H1 (cell line): ENCODE results near the gene GRIK4. TPM values are rescaled to one million over a fixed set of nuclear protein-coding genes. Genes with fewer than 3 reads are reported as not detected.

Experiments used
- CTCF ChIA-PET: fragments of 300-600 bp; sonication (Branson Sonifier 250); formaldehyde crosslinking; loops from one replicate; lab custom pipeline; 2021; ENCODE audit not compliant: partially characterized antibody; lab: Charles Lee
- POLR2A ChIA-PET: fragments of 300-600 bp; sonication (Branson Sonifier 250); formaldehyde crosslinking; loops from one replicate; lab custom pipeline; 2021; ENCODE audit warnings: inconsistent platforms; ENCODE audit not compliant: partially characterized antibody; lab: Charles Lee
- DNase-seq, 2 experiments: peaks; one replicate each; pipeline versions ENCODE4 v3.0.0 to v3.0.0-alpha.2; 2010 to 2022; ENCODE audit warnings: low spot score in 2 of 2, low read depth in 1 of 2, mixed read lengths in 1 of 2
- FAIRE-seq: peaks from 2 replicates; lab custom pipeline; 2011; peaks lifted over from hg19 to GRCh38; lab: Jason Lieb, UNC
- H2AFZ ChIP-seq: 2 replicates; pipeline ENCODE4 v1.8.1; 2012; ENCODE audit warnings: low read length, inconsistent platforms
- H2AK5ac ChIP-seq: 2 replicates; pipeline ENCODE4 v1.6.1; 2013; ENCODE audit warnings: low read depth, low read length
- H2BK120ac ChIP-seq: replicated peaks from 2 replicates; pipeline ENCODE3; 2013; ENCODE audit warnings: low read depth, low read length, inconsistent platforms
- H2BK12ac ChIP-seq: 2 replicates; pipeline ENCODE4 v1.6.1; 2013; ENCODE audit warnings: low read depth, low read length
- H2BK15ac ChIP-seq: 2 replicates; pipeline ENCODE4 v1.6.1; 2013; ENCODE audit warnings: low read length
- H2BK20ac ChIP-seq: 2 replicates; pipeline ENCODE4 v1.6.1; 2013; ENCODE audit warnings: low read length
- H2BK5ac ChIP-seq: 2 replicates; pipeline ENCODE4 v1.6.1; 2013; ENCODE audit warnings: low read depth, low read length
- H3K14ac ChIP-seq: 2 replicates; pipeline ENCODE4 v1.6.1; 2013; ENCODE audit warnings: inconsistent platforms; ENCODE audit not compliant: insufficient read length
- H3K18ac ChIP-seq: 2 replicates; pipeline ENCODE4 v1.6.1; 2013; ENCODE audit warnings: low read length; ENCODE audit errors: extremely low read depth
- H3K23ac ChIP-seq: 2 replicates; pipeline ENCODE4 v1.6.1; 2013; ENCODE audit warnings: inconsistent platforms; ENCODE audit not compliant: insufficient read length
- H3K23me2 ChIP-seq: 2 replicates; pipeline ENCODE4 v1.6.1; 2013; ENCODE audit warnings: low read depth, low read length
- H3K27ac ChIP-seq: 2 replicates; pipeline ENCODE4 v1.6.1; 2011; ENCODE audit warnings: low read depth, low read length, inconsistent platforms
- H3K27me3 ChIP-seq, 4 experiments: replicated peaks in 1 of 4; 1 replicate in 1 of 4; 2 replicates in 3 of 4; pipeline versions ENCODE4 v1.6.1 to v1.8.1; 2011 to 2013; ENCODE audit warnings: low read length in 3 of 4, mild to moderate bottlenecking in 3 of 4, inconsistent platforms in 2 of 4, mixed read lengths in 2 of 4, moderate library complexity in 1 of 4; ENCODE audit not compliant: control insufficient read depth in 3 of 4, insufficient read depth in 3 of 4; ENCODE audit errors: extremely low read depth in 1 of 4
- H3K36me3 ChIP-seq, 4 experiments: 2 replicates each; pipeline versions ENCODE4 v1.6.1 to v1.8.1; 2011 to 2013; ENCODE audit warnings: mild to moderate bottlenecking in 4 of 4, low read length in 3 of 4, moderate library complexity in 2 of 4, control low read depth in 1 of 4, inconsistent platforms in 1 of 4; ENCODE audit not compliant: insufficient read depth in 4 of 4, control insufficient read depth in 2 of 4
- H3K4ac ChIP-seq: replicated peaks from 2 replicates; pipeline ENCODE3; 2013; ENCODE audit warnings: low read length, low read depth, mixed read lengths, inconsistent platforms; ENCODE audit not compliant: insufficient read length
- H3K4me1 ChIP-seq, 4 experiments: replicated peaks in 1 of 4; 1 replicate in 1 of 4; 2 replicates in 3 of 4; pipeline versions ENCODE4 v1.6.1 to v1.8.1; 2011 to 2013; ENCODE audit warnings: low read length in 3 of 4, inconsistent platforms in 2 of 4, mixed read lengths in 1 of 4; ENCODE audit not compliant: insufficient read depth in 4 of 4, control insufficient read depth in 3 of 4
- H3K4me2 ChIP-seq, 2 experiments: 2 replicates each; pipeline versions ENCODE4 v1.6.1 to v1.8.1; 2011 to 2013; ENCODE audit warnings: low read depth in 2 of 2, low read length in 2 of 2, control low read depth in 1 of 2, inconsistent platforms in 1 of 2, mild to moderate bottlenecking in 1 of 2; ENCODE audit not compliant: insufficient read depth in 1 of 2
- H3K4me3 ChIP-seq, 4 experiments: fragments of 200-600, 300-600 bp in 1 of 4; sonication (generic), shearing (Covaris generic), sonication (Bioruptor Twin) in 1 of 4; 2 replicates each; pipeline versions ENCODE4 v1.5.1 to v1.8.1; 2011 to 2016; ENCODE audit warnings: low read length in 4 of 4, low read depth in 3 of 4, control low read depth in 2 of 4, inconsistent platforms in 2 of 4, mild to moderate bottlenecking in 2 of 4, mixed read lengths in 1 of 4, moderate library complexity in 1 of 4; ENCODE audit not compliant: insufficient read depth in 2 of 4; ENCODE audit errors: extremely low read depth in 1 of 4
- H3K56ac ChIP-seq: replicated peaks from 2 replicates; pipeline ENCODE3; 2013; ENCODE audit warnings: low read depth, mild to moderate bottlenecking, mixed read lengths, low read length, inconsistent platforms; ENCODE audit not compliant: insufficient read length
- H3K79me1 ChIP-seq: 2 replicates; pipeline ENCODE4 v1.6.1; 2013; ENCODE audit warnings: low read depth, low read length, control low read depth
- H3K79me2 ChIP-seq, 2 experiments: 2 replicates each; pipeline versions ENCODE4 v1.6.1 to v1.8.1; 2012 to 2013; ENCODE audit warnings: low read length in 2 of 2, mild to moderate bottlenecking in 2 of 2, inconsistent platforms in 1 of 2; ENCODE audit not compliant: insufficient read depth in 2 of 2, control insufficient read depth in 1 of 2
- H3K9ac ChIP-seq, 4 experiments: replicated peaks in 1 of 4; 1 replicate in 1 of 4; 2 replicates in 3 of 4; pipeline versions ENCODE4 v1.6.1 to v1.8.1; 2011 to 2013; ENCODE audit warnings: low read depth in 3 of 4, low read length in 3 of 4, control low read depth in 2 of 4, mild to moderate bottlenecking in 2 of 4, moderate library complexity in 2 of 4, inconsistent platforms in 1 of 4; ENCODE audit errors: extremely low read depth in 1 of 4
- H3K9me3 ChIP-seq, 2 experiments: 2 replicates each; pipeline versions ENCODE4 v1.6.1 to v1.8.1; 2012 to 2013; ENCODE audit warnings: mild to moderate bottlenecking in 2 of 2, moderate library complexity in 2 of 2, control low read depth in 1 of 2, inconsistent platforms in 1 of 2, low read depth in 1 of 2, low read length in 1 of 2, mixed read lengths in 1 of 2; ENCODE audit not compliant: insufficient read depth in 2 of 2
- H4K20me1 ChIP-seq, 2 experiments: replicated peaks in 1 of 2; 2 replicates each; pipeline versions ENCODE3 to v1.8.1; 2011 to 2013; ENCODE audit warnings: inconsistent platforms in 2 of 2, low read length in 2 of 2, mild to moderate bottlenecking in 1 of 2; ENCODE audit not compliant: insufficient read depth in 2 of 2, control insufficient read depth in 1 of 2
- H4K5ac ChIP-seq: 2 replicates; pipeline ENCODE4 v1.6.1; 2013; ENCODE audit warnings: low read length, low read depth, mixed read lengths, inconsistent platforms; ENCODE audit not compliant: insufficient read length
- H4K8ac ChIP-seq: 2 replicates; pipeline ENCODE4 v1.8.0; 2013; ENCODE audit warnings: mild to moderate bottlenecking, moderate library complexity, low read length, inconsistent platforms; ENCODE audit not compliant: insufficient read depth; ENCODE audit errors: extremely low read depth
- H4K91ac ChIP-seq: replicated peaks from 2 replicates; pipeline ENCODE3; 2013; ENCODE audit warnings: low read length, mixed read lengths, inconsistent platforms; ENCODE audit not compliant: insufficient read length
- BCL11A ChIP-seq, 2 experiments: IDR thresholded peaks; one replicate each; pipeline ENCODE4 v1.6.1; 2011; ENCODE audit warnings: low read depth in 2 of 2, low read length in 2 of 2, mild to moderate bottlenecking in 2 of 2
- CBX8 ChIP-seq: fragments of 300-800, 300-1000 bp; sonication (generic); IDR thresholded peaks from 2 replicates; pipeline ENCODE4 v1.7.1; 2016; ENCODE audit warnings: low read depth, low read length, borderline replicate concordance
- EGR1 ChIP-seq: IDR thresholded peaks from 2 replicates; pipeline ENCODE4 v1.6.1; 2011; ENCODE audit warnings: low read depth, low read length, borderline replicate concordance
- GTF2F1 ChIP-seq: IDR thresholded peaks from 2 replicates; pipeline ENCODE4 v1.6.1; 2012; ENCODE audit warnings: low read depth, low read length, improper control_type of control experiment, borderline replicate concordance
- JUN ChIP-seq: IDR thresholded peaks from 2 replicates; pipeline ENCODE4 v1.6.1; 2011; ENCODE audit warnings: low read depth, mild to moderate bottlenecking, improper control_type of control experiment, low read length
- MAX ChIP-seq: IDR thresholded peaks from 2 replicates; pipeline ENCODE4 v1.6.1; 2012; ENCODE audit warnings: inconsistent platforms
- PHF8 ChIP-seq: fragments of 200-600 bp; sonication (generic); conservative IDR thresholded peaks from 2 replicates; pipeline ENCODE4 v1.7.1; 2012; ENCODE audit warnings: low read depth, mild to moderate bottlenecking, inconsistent platforms, low read length, moderate library complexity
- RFX5 ChIP-seq: IDR thresholded peaks from 2 replicates; pipeline ENCODE4 v1.6.1; 2011; ENCODE audit warnings: low read depth, low read length, improper control_type of control experiment, borderline replicate concordance
- SIX5 ChIP-seq: IDR thresholded peaks from 2 replicates; pipeline ENCODE4 v1.6.1; 2011; ENCODE audit warnings: mild to moderate bottlenecking, low read depth, low read length
- SP1 ChIP-seq: IDR thresholded peaks from 2 replicates; pipeline ENCODE4 v1.6.1; 2011; ENCODE audit warnings: low read depth, low read length
- SRF ChIP-seq: IDR thresholded peaks from 2 replicates; pipeline ENCODE4 v1.6.1; 2011; ENCODE audit warnings: mild to moderate bottlenecking, low read depth, low read length, moderate library complexity
- TAF7 ChIP-seq: optimal IDR thresholded peaks from 2 replicates; pipeline ENCODE3; 2011; ENCODE audit warnings: low read depth, mild to moderate bottlenecking, inconsistent platforms, low read length, moderate library complexity, borderline replicate concordance
- ZNF274 ChIP-seq: IDR thresholded peaks from 2 replicates; pipeline ENCODE4 v1.7.0; 2012; ENCODE audit warnings: low read length, borderline replicate concordance; ENCODE audit errors: extremely low read depth
- WGBS, 2 experiments: shearing (Covaris generic) in 1 of 2; methylation state at CpG; one replicate each; pipeline versions ENCODE4 v1.1.6 to v1.1.7; 2013 to 2015; ENCODE audit warnings: low lambda C conversion rate in 2 of 2, mixed read lengths in 2 of 2, inconsistent platforms in 1 of 2, low coverage in 1 of 2, missing lambda C conversion rate in 1 of 2; ENCODE audit not compliant: insufficient replicate concordance in 2 of 2, insufficient coverage in 1 of 2, insufficient read length in 1 of 2; ENCODE audit errors: extremely low coverage in 1 of 2, missing lambda C conversion rate in 1 of 2; 5-methylcytosine and 5-hydroxymethylcytosine counted together
- polyA plus RNA-seq, 7 experiments: library from polyadenylated mRNA; depleted of rRNA in 3 of 7; stranded (reverse) in 5 of 7; unstranded in 2 of 7; fragments of >200 nt in 5 of 7; fragments of 200-250 nt in 2 of 7; gene quantifications; 1 replicate in 5 of 7; 2 replicates in 1 of 7; 4 replicates in 1 of 7; pipeline versions ENCODE4 v1.2.1 to v1.2.3, GENCODE V29; 2011 to 2013; ENCODE audit warnings: missing spikeins in 2 of 7, mixed read lengths in 2 of 7
- total RNA-seq: library from RNA; stranded (reverse); fragmentation: NEBNext Ultra II Directional; extraction: Animal tissue kit (Norgen Biotek cat#: 25700); gene quantifications from 2 replicates; pipeline ENCODE4 v1.2.1, GENCODE V29; 2021

GRIK4 gene
- total and polyA plus RNA-seq, 2 of the 8 experiments (the other 6 are each of a cell fraction or from before 2014, with no cell fraction given): 1.2 to 2.9 TPM

DNA sequence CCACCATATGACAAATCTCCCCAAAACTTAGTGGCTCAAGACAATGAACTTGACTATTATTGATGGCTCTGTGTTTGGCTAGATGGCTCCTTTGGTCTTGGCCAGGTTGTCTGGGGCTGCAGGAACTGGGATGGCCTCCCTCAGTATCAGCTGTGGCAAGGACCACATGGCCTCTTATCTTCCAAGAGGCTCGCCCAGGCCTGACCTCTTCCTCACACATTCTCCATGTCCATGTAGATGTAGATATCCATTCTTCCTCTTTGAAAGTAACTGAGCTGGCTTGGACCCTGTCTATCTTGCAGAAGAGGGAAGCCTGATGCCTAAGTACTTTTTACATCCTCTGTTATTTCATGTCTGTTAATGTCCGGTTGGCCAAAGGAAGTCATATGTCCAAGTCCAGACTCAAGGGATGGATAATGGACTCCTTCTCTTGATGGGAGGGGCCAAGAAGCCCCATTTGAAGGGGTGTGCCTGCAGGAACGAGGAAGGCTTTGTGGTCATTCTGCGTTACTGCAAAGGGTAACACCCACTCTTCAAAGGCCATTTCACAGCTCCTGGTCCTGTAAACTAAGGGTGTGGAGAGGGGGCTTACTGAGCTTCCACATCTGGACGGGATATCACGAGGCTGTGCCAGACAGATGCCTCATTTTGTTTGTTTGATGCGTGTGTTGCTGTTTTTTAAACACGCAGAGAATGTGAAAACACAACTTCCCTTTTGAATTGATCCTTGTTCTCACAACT lies 87.1 kb downstream of the GRIK4 start:
- Histone ChIP-seq H3K27me3 (no peaks in the 10 kb centered on the region), H2BK20ac (no peak overlapping the region), H3K79me1 (no peaks in the 10 kb centered on the region; the same call in none of the 2 replicates), H3K4ac (no peak overlapping the region), H2BK15ac (no peak overlapping the region), H2AFZ (no peak overlapping the region), H2BK12ac (no peak overlapping the region), H3K56ac (no peak overlapping the region), H3K23ac (no peak overlapping the region), H3K4me2 (no peak overlapping the region), H3K14ac (no peak overlapping the region), H4K5ac (no peak overlapping the region), H3K36me3 (no peaks in the 10 kb centered on the region), H3K18ac (no peak overlapping the region), H3K9ac (no peak overlapping the region), H3K23me2 (no peaks in the 10 kb centered on the region), H3K27ac (no peak overlapping the region), H4K20me1 (peaks cover 0 to 2% of the 10 kb centered on the region in 2 experiments), H3K4me1 (peaks cover 2 to 15% (median 7%) of the 10 kb centered on the region in 4 experiments; a peak in 6 of 7 replicates), H3K4me3 (no peak overlapping the region), H2AK5ac (no peak overlapping the region), H3K79me2 (no peaks in the 10 kb centered on the region), H4K8ac (no peak overlapping the region), H4K91ac (no peak overlapping the region), H3K9me3 (no peaks in the 10 kb centered on the region), H2BK120ac (no peak overlapping the region), H2BK5ac (no peak overlapping the region)
- FAIRE-seq (no peak), DNase-seq (no peak)
- CTCF ChIA-PET: interaction anchor here (0.8 to 2.4 kb wide), 8 partner anchors 9 to 236 kb away, joined by 3 to 10 read pairs (median 4); no protein-coding TSS in a partner anchor
- POLR2A ChIA-PET: interaction anchor here (0.7 kb wide), 1 partner anchor 9 kb away, joined by 4 read pairs; no protein-coding TSS in a partner anchor
- WGBS, 2 experiments: 88% methylated on average over 8 of the region's 8 CpGs; no CpG with 5 or more reads in 1 of the 2 experiments
- TF ChIP-seq ZNF274: no peak
- TF ChIP-seq SRF: no peak
- TF ChIP-seq CBX8: no peak
- TF ChIP-seq GTF2F1: no peak
- no peak for TF ChIP-seq SP1
- no peak for TF ChIP-seq BCL11A (IDR thresholded peaks at IDR 0.05; ENCODE audit: low read depth in 2 of 2, low read length in 2 of 2)
- TF ChIP-seq TAF7: no peak
- no peak for TF ChIP-seq JUN
- TF ChIP-seq PHF8: no peak
- no peak for TF ChIP-seq MAX
- no peak for TF ChIP-seq SIX5
- no peak for TF ChIP-seq RFX5
- TF ChIP-seq EGR1: no peak
